ENCODE measurements around the gene TLR3.

The TLR3 gene

GRCh38 chr4:186104890-186105646, 36.1 kb downstream of the TLR3 start:
- Histone ChIP-seq H3K9me3 (ENCODE audit: control insufficient read depth, insufficient read depth, low read depth, low read length) (no peaks in the 10 kb centered on the region), H3K27ac (ENCODE audit: extremely low read depth, low read depth, low read length) (peak overlapping the region; percentile 64; the same call in 1 of the 2 replicates), H3K4me3 (ENCODE audit: low read depth, low read length) (peak overlapping the region; percentile 38), H3K4me1 (ENCODE audit: control insufficient read depth, insufficient read depth, low read length) (peaks cover 3% of the 10 kb centered on the region; the same call in 1 of the 2 replicates), H3K36me3 (ENCODE audit: control insufficient read depth in 2 of 2, insufficient read depth in 1 of 2, low read length in 2 of 2) (no peaks in the 10 kb centered on the region)
- POLR2A ChIA-PET, result no interaction called here
- TF ChIP-seq, protein P1, sequence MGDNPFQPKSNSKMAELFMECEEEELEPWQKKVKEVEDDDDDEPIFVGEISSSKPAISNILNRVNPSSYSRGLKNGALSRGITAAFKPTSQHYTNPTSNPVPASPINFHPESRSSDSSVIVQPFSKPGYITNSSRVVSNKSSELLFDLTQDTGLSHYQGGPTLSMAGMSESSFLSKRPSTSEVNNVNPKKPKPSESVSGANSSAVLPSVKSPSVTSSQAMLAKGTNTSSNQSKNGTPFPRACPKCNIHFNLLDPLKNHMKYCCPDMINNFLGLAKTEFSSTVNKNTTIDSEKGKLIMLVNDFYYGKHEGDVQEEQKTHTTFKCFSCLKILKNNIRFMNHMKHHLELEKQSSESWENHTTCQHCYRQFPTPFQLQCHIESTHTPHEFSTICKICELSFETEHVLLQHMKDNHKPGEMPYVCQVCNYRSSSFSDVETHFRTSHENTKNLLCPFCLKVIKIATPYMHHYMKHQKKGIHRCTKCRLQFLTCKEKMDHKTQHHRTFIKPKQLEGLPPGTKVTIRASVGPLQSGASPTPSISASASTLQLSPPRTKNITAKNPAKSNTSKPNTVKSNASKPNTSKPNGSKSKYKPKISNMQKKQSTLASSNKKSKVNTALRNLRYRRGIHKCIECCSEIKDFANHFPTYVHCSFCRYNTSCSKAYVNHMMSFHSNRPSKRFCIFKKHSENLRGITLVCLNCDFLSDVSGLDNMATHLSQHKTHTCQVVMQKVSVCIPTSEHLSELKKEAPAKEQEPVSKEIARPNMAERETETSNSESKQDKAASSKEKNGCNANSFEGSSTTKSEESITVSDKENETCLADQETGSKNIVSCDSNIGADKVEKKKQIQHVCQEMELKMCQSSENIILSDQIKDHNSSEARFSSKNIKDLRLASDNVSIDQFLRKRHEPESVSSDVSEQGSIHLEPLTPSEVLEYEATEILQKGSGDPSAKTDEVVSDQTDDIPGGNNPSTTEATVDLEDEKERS (tag by site-specific recombination; IDR thresholded peaks at IDR 0.05), result no peak
- TF ChIP-seq ZNF157 (tag by site-specific recombination; IDR thresholded peaks at IDR 0.05), result no peak
- TF ChIP-seq ZIC2 (tag by site-specific recombination; IDR thresholded peaks at IDR 0.05), result peak; percentile 64; the same call in 1 of the 2 replicates
- TF ChIP-seq ZNF398 (tag by site-specific recombination; IDR thresholded peaks at IDR 0.05), result peak; percentile 76
- TF ChIP-seq ZBTB26 (tag by site-specific recombination; optimal IDR thresholded peaks at IDR 0.05), result peak; percentile 50
- no peak for TF ChIP-seq ZNF184 (tag by site-specific recombination; IDR thresholded peaks at IDR 0.05)
- TF ChIP-seq, protein P2, sequence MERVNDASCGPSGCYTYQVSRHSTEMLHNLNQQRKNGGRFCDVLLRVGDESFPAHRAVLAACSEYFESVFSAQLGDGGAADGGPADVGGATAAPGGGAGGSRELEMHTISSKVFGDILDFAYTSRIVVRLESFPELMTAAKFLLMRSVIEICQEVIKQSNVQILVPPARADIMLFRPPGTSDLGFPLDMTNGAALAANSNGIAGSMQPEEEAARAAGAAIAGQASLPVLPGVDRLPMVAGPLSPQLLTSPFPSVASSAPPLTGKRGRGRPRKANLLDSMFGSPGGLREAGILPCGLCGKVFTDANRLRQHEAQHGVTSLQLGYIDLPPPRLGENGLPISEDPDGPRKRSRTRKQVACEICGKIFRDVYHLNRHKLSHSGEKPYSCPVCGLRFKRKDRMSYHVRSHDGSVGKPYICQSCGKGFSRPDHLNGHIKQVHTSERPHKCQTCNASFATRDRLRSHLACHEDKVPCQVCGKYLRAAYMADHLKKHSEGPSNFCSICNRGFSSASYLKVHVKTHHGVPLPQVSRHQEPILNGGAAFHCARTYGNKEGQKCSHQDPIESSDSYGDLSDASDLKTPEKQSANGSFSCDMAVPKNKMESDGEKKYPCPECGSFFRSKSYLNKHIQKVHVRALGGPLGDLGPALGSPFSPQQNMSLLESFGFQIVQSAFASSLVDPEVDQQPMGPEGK (tag by site-specific recombination; IDR thresholded peaks at IDR 0.05), result 0 out of 2 replicates have a peak, but pooled peaks have one; percentile 28
- no peak for TF ChIP-seq ZNF513 (tag by site-specific recombination; IDR thresholded peaks at IDR 0.05)
- peak; percentile 80 for TF ChIP-seq GLIS2 (tag by site-specific recombination; IDR thresholded peaks at IDR 0.05)
- TF ChIP-seq HOXA7 (CRISPR knock-in tag; IDR thresholded peaks at IDR 0.05; ENCODE audit: borderline replicate concordance), result no peak
- TF ChIP-seq ZBTB10 (tag by site-specific recombination; IDR thresholded peaks at IDR 0.05), result peak; percentile 26; the same call in 1 of the 2 replicates
- no peak for TF ChIP-seq ZNF24 (tag by site-specific recombination; IDR thresholded peaks at IDR 0.05)
- no peak for TF ChIP-seq ZNF623 (tag by site-specific recombination; IDR thresholded peaks at IDR 0.05)
- TF ChIP-seq SP3 (tag by site-specific recombination; IDR thresholded peaks at IDR 0.05), result peak; percentile 57; the same call in 1 of the 2 replicates
- TF ChIP-seq, protein P3, sequence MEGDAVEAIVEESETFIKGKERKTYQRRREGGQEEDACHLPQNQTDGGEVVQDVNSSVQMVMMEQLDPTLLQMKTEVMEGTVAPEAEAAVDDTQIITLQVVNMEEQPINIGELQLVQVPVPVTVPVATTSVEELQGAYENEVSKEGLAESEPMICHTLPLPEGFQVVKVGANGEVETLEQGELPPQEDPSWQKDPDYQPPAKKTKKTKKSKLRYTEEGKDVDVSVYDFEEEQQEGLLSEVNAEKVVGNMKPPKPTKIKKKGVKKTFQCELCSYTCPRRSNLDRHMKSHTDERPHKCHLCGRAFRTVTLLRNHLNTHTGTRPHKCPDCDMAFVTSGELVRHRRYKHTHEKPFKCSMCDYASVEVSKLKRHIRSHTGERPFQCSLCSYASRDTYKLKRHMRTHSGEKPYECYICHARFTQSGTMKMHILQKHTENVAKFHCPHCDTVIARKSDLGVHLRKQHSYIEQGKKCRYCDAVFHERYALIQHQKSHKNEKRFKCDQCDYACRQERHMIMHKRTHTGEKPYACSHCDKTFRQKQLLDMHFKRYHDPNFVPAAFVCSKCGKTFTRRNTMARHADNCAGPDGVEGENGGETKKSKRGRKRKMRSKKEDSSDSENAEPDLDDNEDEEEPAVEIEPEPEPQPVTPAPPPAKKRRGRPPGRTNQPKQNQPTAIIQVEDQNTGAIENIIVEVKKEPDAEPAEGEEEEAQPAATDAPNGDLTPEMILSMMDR (tag by site-specific recombination; IDR thresholded peaks at IDR 0.05), result peak; percentile 29; the same call in 1 of the 2 replicates
- TF ChIP-seq ZBTB20 (tag by site-specific recombination; IDR thresholded peaks at IDR 0.05), result peak; percentile 86; the same call in 1 of the 2 replicates
- 0 out of 2 replicates have a peak, but pooled peaks have one; percentile 11 for TF ChIP-seq ZBTB8A (tag by site-specific recombination; IDR thresholded peaks at IDR 0.05)
- CTCF ChIA-PET, result interaction anchor here (1.2 kb wide), 1 partner anchor 27 kb away, joined by 4 read pairs; no protein-coding TSS in a partner anchor
